B cell (primary cell): Measurements from ENCODE around the gene USP50. TPM values are rescaled to one million over a fixed set of nuclear protein-coding genes. Genes with fewer than 3 reads are reported as not detected.

Source experiments
- ATAC-seq: fragments of 200-7000 bp; cut with Tn5 transposase; one replicate; pipeline ENCODE4 v1.10.0; 2021; ENCODE audit warnings: low read depth, mild to moderate bottlenecking, moderate number of reproducible peaks, moderate library complexity
- CTCF ChIA-PET: fragments of 350-600 bp; sonication (Branson Sonifier 250); formaldehyde crosslinking; loops from one replicate; lab custom pipeline; 2021; ENCODE audit warnings: antibody characterized with exemption, inconsistent platforms; lab: Charles Lee
- POLR2A ChIA-PET: fragments of 350-600 bp; sonication (Branson Sonifier 250); formaldehyde crosslinking; loops from one replicate; lab custom pipeline; 2021; ENCODE audit warnings: antibody characterized with exemption; lab: Charles Lee
- DNase-seq: peaks from one replicate; pipeline ENCODE4 v3.0.0; 2013
- H2AFZ ChIP-seq: 2 replicates; pipeline ENCODE4 v1.6.1; 2012; ENCODE audit warnings: mild to moderate bottlenecking, low read depth, low read length; ENCODE audit not compliant: insufficient read depth, poor library complexity, severe bottlenecking
- H3K27ac ChIP-seq, 2 donors: 1 replicate in 1 of 2; 2 replicates in 1 of 2; pipeline ENCODE4 v1.5.1; 2012 to 2013; ENCODE audit warnings: low read length in 2 of 2, mild to moderate bottlenecking in 2 of 2, moderate library complexity in 1 of 2
- H3K27me3 ChIP-seq, 4 experiments: fragments of 200-600 bp in 1 of 4; sonication (generic) in 1 of 4; replicated peaks in 1 of 4; 1 replicate in 2 of 4; 2 replicates in 2 of 4; pipeline versions ENCODE4 v1.6.1 to v1.7.0; 2013 to 2016; ENCODE audit warnings: low read length in 3 of 4, mild to moderate bottlenecking in 2 of 4, mixed read lengths in 1 of 4, moderate library complexity in 1 of 4; ENCODE audit not compliant: insufficient read depth in 4 of 4, control insufficient read depth in 3 of 4; ENCODE audit errors: control extremely low read depth in 1 of 4
- H3K36me3 ChIP-seq, 2 experiments: replicated peaks in 1 of 2; 1 replicate in 1 of 2; 2 replicates in 1 of 2; pipeline versions ENCODE4 v1.6.1 to v1.7.1; 2013; ENCODE audit warnings: low read length in 1 of 2; ENCODE audit not compliant: insufficient read depth in 2 of 2, control insufficient read depth in 1 of 2; ENCODE audit errors: control extremely low read depth in 1 of 2, extremely low read depth in 1 of 2
- H3K4me1 ChIP-seq, 2 donors: fragments of 200-600 bp in 1 of 2; sonication (generic) in 1 of 2; 1 replicate in 1 of 2; 2 replicates in 1 of 2; pipeline versions ENCODE4 v1.5.1 to v1.6.1; 2013 to 2017; ENCODE audit warnings: low read length in 2 of 2; ENCODE audit not compliant: control insufficient read depth in 2 of 2, insufficient read depth in 2 of 2
- H3K4me2 ChIP-seq: replicated peaks from 2 replicates; pipeline ENCODE3; 2012; ENCODE audit warnings: mild to moderate bottlenecking, low read depth, low read length; ENCODE audit not compliant: poor library complexity, severe bottlenecking
- H3K4me3 ChIP-seq, 5 experiments: fragments of 200-600 bp in 1 of 5; sonication (generic) in 1 of 5; 1 replicate in 3 of 5; 2 replicates in 2 of 5; pipeline versions ENCODE4 v1.5.1 to v1.7.0; 2011 to 2016; ENCODE audit warnings: low read length in 4 of 5, mild to moderate bottlenecking in 4 of 5, low read depth in 2 of 5, control low read depth in 1 of 5, moderate library complexity in 1 of 5; ENCODE audit not compliant: insufficient read depth in 1 of 5; ENCODE audit errors: control extremely low read depth in 1 of 5, extremely low read depth in 1 of 5
- H3K79me2 ChIP-seq: fragments of 200-600 bp; sonication (generic); one replicate; pipeline ENCODE4 v1.6.0; 2016; ENCODE audit warnings: low read length; ENCODE audit not compliant: control insufficient read depth, insufficient read depth
- H3K9ac ChIP-seq: fragments of 200-600 bp; sonication (generic); 2 replicates; pipeline ENCODE4 v1.6.1; 2017; ENCODE audit warnings: mild to moderate bottlenecking, low read length, moderate library complexity
- H3K9me3 ChIP-seq, 3 donors: one replicate each; pipeline versions ENCODE4 v1.6.1 to v1.7.1; 2013; ENCODE audit warnings: low read length in 2 of 3; ENCODE audit not compliant: control insufficient read depth in 2 of 3, insufficient read depth in 1 of 3; ENCODE audit errors: control extremely low read depth in 1 of 3
- H4K20me1 ChIP-seq: 2 replicates; pipeline ENCODE4 v1.6.0; 2012; ENCODE audit warnings: mild to moderate bottlenecking, low read length; ENCODE audit not compliant: insufficient read depth, control insufficient read depth, poor library complexity, severe bottlenecking
- H3K27ac Mint-ChIP-seq: one replicate; pipeline ENCODE4 v1.8.0; 2021; ENCODE audit warnings: mixed read lengths
- H3K27me3 Mint-ChIP-seq: one replicate; pipeline ENCODE4 v1.8.0; 2021; ENCODE audit warnings: mixed read lengths
- H3K4me1 Mint-ChIP-seq: one replicate; pipeline ENCODE4 v1.8.0; 2021; ENCODE audit warnings: mixed read lengths
- H3K4me3 Mint-ChIP-seq: one replicate; pipeline ENCODE4 v1.8.0; 2021; ENCODE audit warnings: mixed read lengths
- H3K9me3 Mint-ChIP-seq: one replicate; pipeline ENCODE4 v1.8.0; 2022; ENCODE audit warnings: mixed read lengths; ENCODE audit not compliant: insufficient read depth
- EZH2 ChIP-seq: IDR thresholded peaks from 2 replicates; pipeline ENCODE4 v1.6.1; 2012; ENCODE audit warnings: borderline replicate concordance, low read depth, mild to moderate bottlenecking, moderate library complexity, low read length; ENCODE audit not compliant: insufficient read depth, poor library complexity, severe bottlenecking
- WGBS: methylation state at CpG from one replicate; pipeline ENCODE4 v1.1.5; 2013; ENCODE audit warnings: missing lambda C conversion rate; ENCODE audit not compliant: insufficient coverage; 5-methylcytosine and 5-hydroxymethylcytosine counted together
- intact Hi-C: fragments of 100-400 bp; cut with micrococcal nuclease; formaldehyde crosslinking; loops from one replicate; pipeline ENCODE4 v1.10.0; 2022
- polyA plus RNA-seq: library from polyadenylated mRNA; depleted of rRNA; stranded (reverse); fragments of >200 nt; gene quantifications from 2 replicates; pipeline ENCODE4 v1.2.3, GENCODE V29; 2012
- total RNA-seq, 2 donors: library from RNA; stranded (reverse); fragments of 120-200 nt in 1 of 2; gene quantifications; 1 replicate in 1 of 2; 2 replicates in 1 of 2; pipeline versions ENCODE4 v1.2.3 to v1.2.4, GENCODE V29; 2013 to 2022
- TF ChIP-seq, protein P1 (sequence below): fragments of 200-600 bp; IDR thresholded peaks from one replicate; pipeline ENCODE4 v1.8.0; 2022; ENCODE audit warnings: antibody characterized with exemption, mild to moderate bottlenecking

USP50 gene
- total and polyA plus RNA-seq, 2 donors (not counting 1 experiment from before 2014, with no cell fraction given), result 0.34 TPM; not detected in 1

DNA sequence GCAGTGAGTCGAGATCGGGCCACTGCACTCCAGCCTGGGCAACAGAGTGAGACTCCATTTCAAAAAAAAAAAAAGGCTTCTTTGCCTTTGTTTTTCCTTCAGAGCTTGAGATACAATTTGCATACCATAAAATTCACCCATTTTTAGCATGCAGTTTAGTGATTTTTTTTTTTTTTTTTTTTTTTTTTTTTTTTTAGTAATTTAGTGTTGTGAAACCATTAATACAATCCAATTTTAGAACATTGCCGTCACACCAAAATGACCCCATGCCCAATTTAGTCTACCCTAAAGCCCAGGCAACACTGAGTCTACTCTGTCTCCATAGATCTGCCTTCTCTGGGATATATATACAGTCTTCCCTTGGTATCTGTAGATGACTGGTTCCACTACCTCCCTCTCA, 61.1 kb downstream of the USP50 start:
- Histone ChIP-seq H4K20me1 (no peaks in the 10 kb centered on the region), H3K36me3 (peaks cover 19 to 52% of the 10 kb centered on the region in 2 experiments), H3K79me2 (peaks cover 7% of the 10 kb centered on the region), H3K27ac (peak overlapping the region in 1 of 2 donors; percentile 64), H3K4me2 (peak overlapping the region; percentile 49), H3K9me3 (no peaks in the 10 kb centered on the region), H3K4me1 (peaks cover 19 to 27% of the 10 kb centered on the region in 2 donors), H3K9ac (peak overlapping the region; percentile 2), H3K27me3 (no peaks in the 10 kb centered on the region), H3K4me3 (no peak overlapping the region), H2AFZ (no peak overlapping the region)
- Mint-ChIP-seq H3K27me3 (no peaks in the 10 kb centered on the region), H3K4me1 (peaks cover 36% of the 10 kb centered on the region), H3K27ac (peak overlapping the region; percentile 81), H3K9me3 (no peaks in the 10 kb centered on the region), H3K4me3 (peak overlapping the region; percentile 42)
- WGBS, result 80% methylated on average over 2 of the region's 3 CpGs
- no peak for ATAC-seq
- no peak for TF ChIP-seq EZH2
- TF ChIP-seq, protein P1, sequence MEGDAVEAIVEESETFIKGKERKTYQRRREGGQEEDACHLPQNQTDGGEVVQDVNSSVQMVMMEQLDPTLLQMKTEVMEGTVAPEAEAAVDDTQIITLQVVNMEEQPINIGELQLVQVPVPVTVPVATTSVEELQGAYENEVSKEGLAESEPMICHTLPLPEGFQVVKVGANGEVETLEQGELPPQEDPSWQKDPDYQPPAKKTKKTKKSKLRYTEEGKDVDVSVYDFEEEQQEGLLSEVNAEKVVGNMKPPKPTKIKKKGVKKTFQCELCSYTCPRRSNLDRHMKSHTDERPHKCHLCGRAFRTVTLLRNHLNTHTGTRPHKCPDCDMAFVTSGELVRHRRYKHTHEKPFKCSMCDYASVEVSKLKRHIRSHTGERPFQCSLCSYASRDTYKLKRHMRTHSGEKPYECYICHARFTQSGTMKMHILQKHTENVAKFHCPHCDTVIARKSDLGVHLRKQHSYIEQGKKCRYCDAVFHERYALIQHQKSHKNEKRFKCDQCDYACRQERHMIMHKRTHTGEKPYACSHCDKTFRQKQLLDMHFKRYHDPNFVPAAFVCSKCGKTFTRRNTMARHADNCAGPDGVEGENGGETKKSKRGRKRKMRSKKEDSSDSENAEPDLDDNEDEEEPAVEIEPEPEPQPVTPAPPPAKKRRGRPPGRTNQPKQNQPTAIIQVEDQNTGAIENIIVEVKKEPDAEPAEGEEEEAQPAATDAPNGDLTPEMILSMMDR, result no peak
- peak; percentile 18 for DNase-seq
- intact Hi-C loops, result no loop called here
- POLR2A ChIA-PET, result interaction anchor here (0.6 kb wide), 1 partner anchor 132 kb away, joined by 3 read pairs; no protein-coding TSS in a partner anchor
- CTCF ChIA-PET, result interaction anchor here (1.1 kb wide), 1 partner anchor 122 kb away, joined by 3 read pairs; no protein-coding TSS in a partner anchor

DNA sequence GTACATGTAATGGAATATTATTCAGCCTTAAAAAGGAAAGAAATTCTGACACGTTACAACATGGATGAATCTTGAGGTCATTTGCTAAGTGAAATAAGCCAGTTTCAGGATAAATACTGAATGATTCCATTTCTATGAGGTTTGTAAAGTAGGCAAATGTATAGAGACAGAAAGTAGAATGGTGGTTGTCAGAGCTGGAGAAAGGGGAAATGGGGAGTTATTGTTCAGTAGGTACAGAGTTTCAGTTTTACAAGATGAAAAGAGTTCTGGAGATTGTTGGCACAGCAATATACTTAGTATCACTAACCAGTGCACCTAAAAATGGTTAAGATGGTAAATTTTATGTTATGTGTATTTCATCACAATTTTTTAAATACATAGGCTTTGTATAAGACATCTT, 61.7 kb downstream of the USP50 start:
- Mint-ChIP-seq H3K27ac (peak overlapping the region; percentile 81), H3K27me3 (no peaks in the 10 kb centered on the region), H3K4me3 (peak overlapping the region; percentile 63), H3K4me1 (peaks cover 36% of the 10 kb centered on the region), H3K9me3 (no peaks in the 10 kb centered on the region)
- H3K4me3 ChIP-seq, result peak overlapping the region in 2 of 5 experiments; percentile 17 to 26
- H3K36me3 ChIP-seq, result peaks cover 17 to 51% of the 10 kb centered on the region in 2 experiments
- peak; percentile 54 for ATAC-seq
- TF ChIP-seq EZH2, result no peak
- TF ChIP-seq, protein P1, result no peak
- ChIA-PET POLR2A (interaction anchor here (0.6 kb wide), 1 partner anchor 131 kb away, joined by 3 read pairs; no protein-coding TSS in a partner anchor), CTCF (interaction anchor here (1.1 kb wide), 1 partner anchor 122 kb away, joined by 3 read pairs; no protein-coding TSS in a partner anchor)
- intact Hi-C loops, result loop anchor here (5.0 kb wide), 1 partner anchor 37 kb away; no protein-coding TSS in a partner anchor
- H3K4me1 ChIP-seq, result peaks cover 19 to 27% of the 10 kb centered on the region in 2 donors
- H3K4me2 ChIP-seq, result peak overlapping the region; percentile 49
- no peak overlapping the region for H2AFZ ChIP-seq
- no peaks in the 10 kb centered on the region for H4K20me1 ChIP-seq
- 63% methylated on average over 1 of the region's 1 CpG for WGBS
- no peaks in the 10 kb centered on the region for H3K27me3 ChIP-seq
- H3K9me3 ChIP-seq, result no peaks in the 10 kb centered on the region
- peak overlapping the region; percentile 2 for H3K9ac ChIP-seq
- peaks cover 7% of the 10 kb centered on the region for H3K79me2 ChIP-seq
- DNase-seq, result peak; percentile 43
- peak overlapping the region in 1 of 2 donors; percentile 39 for H3K27ac ChIP-seq
